Smooth muscle cell (in vitro differentiated cells): ENCODE data around the gene INTS11. TPM values are rescaled to one million over a fixed set of nuclear protein-coding genes. Genes with fewer than 3 reads are reported as not detected.

Experiments
- DNase-seq: peaks from one replicate; lab custom pipeline; 2025; ENCODE audit not compliant: unreplicated experiment; lab: John Stamatoyannopoulos, UW
- H2AFZ ChIP-seq: fragments of 200-600 bp; sonication (generic); 2 replicates; pipeline ENCODE4 v1.6.0; 2016; ENCODE audit warnings: antibody characterized with exemption, low read depth, mild to moderate bottlenecking
- H3F3A ChIP-seq: fragments of 200-600 bp; sonication (generic); 2 replicates; pipeline ENCODE4 v1.6.0; 2017; ENCODE audit warnings: antibody characterized with exemption, low read depth
- H3K27ac ChIP-seq: fragments of 200-600 bp; sonication (generic); 2 replicates; pipeline ENCODE4 v1.5.1; 2016; ENCODE audit warnings: low read depth, mild to moderate bottlenecking
- H3K27me3 ChIP-seq: fragments of 200-600 bp; sonication (generic); 2 replicates; pipeline ENCODE4 v1.6.1; 2016; ENCODE audit warnings: low read depth, mild to moderate bottlenecking
- H3K36me3 ChIP-seq: fragments of 200-600 bp; sonication (generic); 2 replicates; pipeline ENCODE4 v1.5.1; 2016; ENCODE audit warnings: low read depth
- H3K4me1 ChIP-seq: fragments of 200-600 bp; sonication (generic); 2 replicates; pipeline ENCODE4 v1.5.1; 2016; ENCODE audit warnings: low read depth
- H3K4me2 ChIP-seq: fragments of 200-600 bp; sonication (generic); 2 replicates; pipeline ENCODE4 v1.6.0; 2016; ENCODE audit warnings: mild to moderate bottlenecking
- H3K4me3 ChIP-seq: fragments of 200-600 bp; sonication (generic); 2 replicates; pipeline ENCODE4 v1.5.1; 2016; ENCODE audit warnings: mild to moderate bottlenecking
- H3K79me2 ChIP-seq: fragments of 200-600 bp; sonication (generic); 2 replicates; pipeline ENCODE4 v1.6.0; 2016; ENCODE audit warnings: low read depth, mild to moderate bottlenecking
- H3K9ac ChIP-seq: fragments of 200-600 bp; sonication (generic); 2 replicates; pipeline ENCODE4 v1.6.0; 2016; ENCODE audit warnings: low read depth
- H3K9me3 ChIP-seq: fragments of 200-600 bp; sonication (generic); replicated peaks from 2 replicates; pipeline ENCODE4 v1.5.1; 2016; ENCODE audit warnings: low read depth
- H4K20me1 ChIP-seq: fragments of 200-600 bp; sonication (generic); 2 replicates; pipeline ENCODE4 v1.6.0; 2016; ENCODE audit warnings: low read depth
- WGBS: methylation state at CpG from one replicate; pipeline ENCODE4 v1.1.7; 2016; ENCODE audit warnings: low lambda C conversion rate; 5-methylcytosine and 5-hydroxymethylcytosine counted together
- polyA plus RNA-seq: library from polyadenylated mRNA; unstranded; fragments of >200 nt; fragmentation: Nextera tagmentation; extraction: Ambion mirVana; gene quantifications from 2 replicates; pipeline ENCODE4 v1.2.1, GENCODE V29; 2016
- total RNA-seq: library from RNA; depleted of rRNA; stranded (reverse); fragments of >200 nt; gene quantifications from 2 replicates; pipeline ENCODE4 v1.2.3, GENCODE V29; 2014
- TF ChIP-seq, protein P1 (sequence below): fragments of 200-600 bp; sonication (generic); IDR thresholded peaks from 2 replicates; pipeline ENCODE4 v1.5.1; 2017; ENCODE audit warnings: borderline replicate concordance, mild to moderate bottlenecking, antibody characterized with exemption; ENCODE audit not compliant: insufficient read depth, poor library complexity, severe bottlenecking

Gene INTS11
- total and polyA plus RNA-seq, 2 experiments from 2014 or later = 48.5 to 63.1 TPM

DNA sequence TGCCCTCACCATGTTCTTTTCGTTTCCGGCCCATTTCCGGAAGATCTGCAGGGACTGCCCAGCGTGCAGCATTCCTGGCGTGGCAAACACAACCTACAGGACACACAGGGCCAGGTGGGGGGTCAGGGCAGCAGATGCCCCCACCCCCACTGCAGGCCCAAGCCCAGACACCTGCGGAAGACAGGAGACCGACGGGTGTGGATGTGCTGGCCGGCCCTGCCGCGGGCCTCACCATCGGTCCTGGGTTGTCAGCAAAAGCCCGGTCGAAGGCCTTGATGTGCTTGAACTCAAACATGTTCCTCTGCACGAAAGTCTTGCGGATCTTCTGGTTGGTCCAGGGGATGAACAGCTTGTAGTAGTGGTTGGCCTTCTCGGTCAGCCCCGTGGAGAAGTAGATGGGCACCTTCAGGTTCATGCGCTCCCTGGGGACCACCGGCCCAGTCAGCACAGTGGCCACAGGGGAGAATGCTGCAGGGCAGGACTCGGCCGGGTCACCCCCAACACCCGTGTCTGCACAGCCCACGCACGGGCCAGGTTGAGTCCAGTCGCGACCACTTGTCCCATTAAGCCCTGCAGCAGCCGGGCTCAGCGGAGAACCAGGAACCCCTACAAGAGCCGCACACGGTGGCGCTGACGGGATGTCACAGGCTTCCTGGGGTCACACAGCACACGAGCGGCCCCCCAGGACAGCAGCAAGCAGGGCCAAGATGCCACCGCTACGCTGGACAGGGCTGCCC is 10.8 kb downstream of the INTS11 start:
- peaks cover 26% of the 10 kb centered on the region for H3K79me2 ChIP-seq
- no peaks in the 10 kb centered on the region for H3K27me3 ChIP-seq
- H3K4me3 ChIP-seq = no peak overlapping the region
- peaks cover 81% of the 10 kb centered on the region for H4K20me1 ChIP-seq
- H3F3A ChIP-seq = peaks cover 4% of the 10 kb centered on the region
- no peak for DNase-seq
- H3K9me3 ChIP-seq = no peaks in the 10 kb centered on the region
- WGBS = 96% methylated on average over 37 of the region's 37 CpGs
- no peak overlapping the region for H3K4me2 ChIP-seq
- H3K4me1 ChIP-seq = peaks cover 10% of the 10 kb centered on the region
- no peaks in the 10 kb centered on the region for H3K36me3 ChIP-seq
- H3K9ac ChIP-seq = no peak overlapping the region
- TF ChIP-seq, protein P1, sequence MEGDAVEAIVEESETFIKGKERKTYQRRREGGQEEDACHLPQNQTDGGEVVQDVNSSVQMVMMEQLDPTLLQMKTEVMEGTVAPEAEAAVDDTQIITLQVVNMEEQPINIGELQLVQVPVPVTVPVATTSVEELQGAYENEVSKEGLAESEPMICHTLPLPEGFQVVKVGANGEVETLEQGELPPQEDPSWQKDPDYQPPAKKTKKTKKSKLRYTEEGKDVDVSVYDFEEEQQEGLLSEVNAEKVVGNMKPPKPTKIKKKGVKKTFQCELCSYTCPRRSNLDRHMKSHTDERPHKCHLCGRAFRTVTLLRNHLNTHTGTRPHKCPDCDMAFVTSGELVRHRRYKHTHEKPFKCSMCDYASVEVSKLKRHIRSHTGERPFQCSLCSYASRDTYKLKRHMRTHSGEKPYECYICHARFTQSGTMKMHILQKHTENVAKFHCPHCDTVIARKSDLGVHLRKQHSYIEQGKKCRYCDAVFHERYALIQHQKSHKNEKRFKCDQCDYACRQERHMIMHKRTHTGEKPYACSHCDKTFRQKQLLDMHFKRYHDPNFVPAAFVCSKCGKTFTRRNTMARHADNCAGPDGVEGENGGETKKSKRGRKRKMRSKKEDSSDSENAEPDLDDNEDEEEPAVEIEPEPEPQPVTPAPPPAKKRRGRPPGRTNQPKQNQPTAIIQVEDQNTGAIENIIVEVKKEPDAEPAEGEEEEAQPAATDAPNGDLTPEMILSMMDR = no peak
- no peak overlapping the region for H3K27ac ChIP-seq
- no peak overlapping the region for H2AFZ ChIP-seq

DNA sequence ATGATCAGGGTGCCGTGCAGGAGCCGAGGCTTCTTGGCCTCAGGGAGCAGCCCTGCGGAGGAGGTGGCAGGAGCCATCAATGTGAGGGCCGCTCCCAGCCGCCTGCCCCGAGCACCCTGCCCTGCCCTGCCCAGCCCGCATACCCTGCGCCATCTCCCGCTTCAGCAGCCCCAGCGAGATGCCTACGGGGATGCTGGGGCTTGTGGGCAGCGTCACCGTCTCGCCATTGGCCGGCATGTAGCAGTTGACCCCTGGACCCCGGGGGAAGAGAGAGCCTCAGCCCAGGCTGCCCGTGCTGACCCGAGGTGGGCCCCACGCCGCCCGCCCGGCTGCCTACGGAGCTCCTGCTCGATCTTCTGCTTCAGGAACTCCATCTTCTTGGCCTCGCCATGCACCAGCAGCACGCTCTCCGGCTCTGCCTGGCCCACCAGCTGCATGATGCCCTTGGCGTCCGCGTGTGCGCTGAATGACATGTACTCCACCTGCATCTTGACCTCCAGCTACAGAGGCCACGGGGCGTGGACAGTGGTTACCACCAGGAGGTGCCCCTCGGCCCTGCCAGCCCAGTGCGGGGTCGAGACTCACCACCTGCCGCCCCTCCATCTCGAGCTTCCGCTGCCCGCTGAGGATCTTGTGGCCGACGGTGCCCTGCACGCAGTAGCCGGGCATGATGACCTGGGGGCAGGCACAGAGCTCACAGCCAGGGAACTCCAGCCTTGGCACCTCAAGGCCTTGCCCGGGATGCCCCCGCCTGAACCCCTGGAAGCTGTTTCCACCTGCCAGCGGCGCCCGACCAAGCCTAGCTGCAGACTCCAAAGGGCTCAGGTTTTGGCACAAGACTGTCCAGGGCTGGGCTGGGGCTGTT is 11.8 kb downstream of the INTS11 start:
- no peak overlapping the region for H2AFZ ChIP-seq
- H3K79me2 ChIP-seq = peaks cover 17% of the 10 kb centered on the region
- H3K36me3 ChIP-seq = no peaks in the 10 kb centered on the region
- TF ChIP-seq, protein P1 = no peak
- 98% methylated on average over 47 of the region's 49 CpGs for WGBS
- peaks cover 4% of the 10 kb centered on the region for H3F3A ChIP-seq
- no peak overlapping the region for H3K9ac ChIP-seq
- no peak overlapping the region for H3K4me2 ChIP-seq
- no peaks in the 10 kb centered on the region for H3K27me3 ChIP-seq
- DNase-seq = no peak
- H3K9me3 ChIP-seq = no peaks in the 10 kb centered on the region
- no peak overlapping the region for H3K27ac ChIP-seq
- no peak overlapping the region for H3K4me3 ChIP-seq
- H4K20me1 ChIP-seq = peaks cover 71% of the 10 kb centered on the region
- H3K4me1 ChIP-seq = peaks cover 10% of the 10 kb centered on the region

DNA sequence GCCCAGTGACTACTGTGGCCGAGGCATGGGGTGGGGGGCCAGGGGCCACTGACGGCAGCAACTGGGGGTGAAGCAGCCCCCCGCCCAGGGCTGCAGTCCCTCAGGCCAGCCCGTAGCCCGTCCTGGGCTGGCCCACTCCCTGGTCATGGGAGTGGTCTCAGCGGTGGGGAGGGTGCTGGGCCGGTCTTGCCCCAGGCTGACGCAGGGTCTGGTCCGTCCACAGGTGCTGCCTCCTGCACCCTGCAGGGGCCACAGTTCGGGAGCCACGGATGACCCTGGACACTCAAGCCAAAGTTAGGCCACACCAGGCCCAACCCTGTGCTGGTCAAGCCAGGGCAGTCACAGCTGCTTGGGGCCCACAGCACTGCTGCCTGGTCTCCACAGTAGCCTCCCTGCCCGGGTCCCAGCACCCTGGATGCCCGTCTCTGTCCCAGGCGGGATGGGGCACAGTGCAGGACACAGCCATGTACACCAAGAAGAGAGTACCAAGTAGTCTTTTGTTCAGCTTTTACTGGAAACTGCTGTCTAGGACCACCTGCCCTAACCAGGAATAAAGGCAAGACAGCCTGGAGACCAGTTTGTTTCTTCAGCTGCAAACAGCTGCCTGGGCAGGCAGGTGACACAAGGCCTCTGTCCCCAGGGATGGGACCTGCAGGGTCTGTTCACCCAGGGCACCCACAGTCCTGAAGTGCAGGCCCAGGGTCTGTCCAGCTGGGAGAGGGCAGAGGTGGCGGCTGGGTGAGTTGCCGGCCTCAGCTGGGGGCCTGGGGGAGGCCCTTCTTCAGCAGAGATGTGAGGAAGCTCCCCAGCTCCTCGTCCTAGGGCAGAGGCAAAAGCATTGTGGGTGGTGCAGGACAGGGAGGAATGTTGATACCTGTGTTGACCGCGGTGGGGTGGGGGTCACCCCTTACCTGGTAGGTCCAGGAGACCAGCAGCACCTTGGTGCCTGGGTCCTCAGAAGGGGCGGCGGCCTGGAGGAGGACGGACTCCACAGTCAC is 13.1 kb downstream of the INTS11 start:
- Histone ChIP-seq H3K36me3 (no peaks in the 10 kb centered on the region), H4K20me1 (peaks cover 71% of the 10 kb centered on the region), H3F3A (peaks cover 4% of the 10 kb centered on the region), H3K27ac (no peak overlapping the region), H3K27me3 (no peaks in the 10 kb centered on the region), H2AFZ (no peak overlapping the region), H3K4me1 (peaks cover 17% of the 10 kb centered on the region), H3K4me3 (no peak overlapping the region), H3K9me3 (no peaks in the 10 kb centered on the region), H3K4me2 (no peak overlapping the region), H3K9ac (no peak overlapping the region), H3K79me2 (peaks cover 18% of the 10 kb centered on the region)
- TF ChIP-seq, protein P1 = no peak
- no peak for DNase-seq
- 96% methylated on average over 22 of the region's 22 CpGs for WGBS
